Subcutaneous adipose tissue (tissue), 4 donors: ENCODE results near the gene IMPDH1. TPM values are rescaled to one million over a fixed set of nuclear protein-coding genes. Genes with fewer than 3 reads are reported as not detected.

Source experiments
- total RNA-seq, 4 donors: library from RNA; depleted of rRNA; stranded (reverse); fragments of >200 nt; gene quantifications; one replicate each; pipeline ENCODE4 v1.1.0, GENCODE V29; 2016
- TF ChIP-seq, protein P1 (sequence below): fragments of 450-650 bp; IDR thresholded peaks from one replicate; pipeline ENCODE4 v1.5.1; 2016; ENCODE audit warnings: low read depth, mild to moderate bottlenecking, control low read depth, antibody characterized with exemption, moderate library complexity

IMPDH1 gene
- total RNA-seq, 4 donors from 2014 or later: 67.6 to 94.2 (median 71.7) TPM

DNA sequence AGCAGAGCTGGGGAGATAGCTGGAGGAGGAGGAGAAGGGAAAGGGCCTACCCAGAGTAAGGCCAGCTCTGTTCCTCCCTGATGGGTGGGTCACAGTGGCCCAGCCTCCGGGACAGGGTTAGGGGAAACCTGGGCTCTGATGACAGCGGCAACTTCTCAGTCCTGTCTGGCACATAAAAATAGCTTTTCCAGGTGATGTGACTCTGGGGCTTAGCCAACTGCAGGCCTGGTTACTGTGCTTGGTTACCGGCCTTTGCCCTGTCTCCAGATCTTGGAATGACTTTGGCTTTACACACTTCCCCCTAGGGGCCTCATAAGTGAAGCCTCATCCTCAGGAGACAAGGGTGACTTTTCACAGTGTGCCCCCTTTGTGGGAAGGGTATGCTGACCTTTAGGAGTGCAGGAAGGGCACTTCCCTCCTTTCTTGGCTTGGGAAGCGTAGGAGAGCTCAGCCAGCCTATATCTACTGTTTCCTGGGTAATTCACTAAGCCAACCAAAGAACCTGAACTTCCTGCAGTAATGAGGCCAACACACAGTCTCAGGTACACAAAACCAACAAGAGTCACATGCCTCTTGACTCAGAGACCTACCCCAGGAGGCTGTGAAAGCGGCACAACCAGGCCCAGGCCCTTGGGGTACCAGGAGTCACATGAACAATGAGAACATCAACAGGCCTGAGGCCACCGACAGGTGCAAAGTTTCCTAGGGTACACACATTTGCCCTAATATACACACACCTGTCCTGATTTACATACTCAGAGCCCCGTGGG, 34.2 kb upstream of the IMPDH1 start:
- TF ChIP-seq, protein P1, sequence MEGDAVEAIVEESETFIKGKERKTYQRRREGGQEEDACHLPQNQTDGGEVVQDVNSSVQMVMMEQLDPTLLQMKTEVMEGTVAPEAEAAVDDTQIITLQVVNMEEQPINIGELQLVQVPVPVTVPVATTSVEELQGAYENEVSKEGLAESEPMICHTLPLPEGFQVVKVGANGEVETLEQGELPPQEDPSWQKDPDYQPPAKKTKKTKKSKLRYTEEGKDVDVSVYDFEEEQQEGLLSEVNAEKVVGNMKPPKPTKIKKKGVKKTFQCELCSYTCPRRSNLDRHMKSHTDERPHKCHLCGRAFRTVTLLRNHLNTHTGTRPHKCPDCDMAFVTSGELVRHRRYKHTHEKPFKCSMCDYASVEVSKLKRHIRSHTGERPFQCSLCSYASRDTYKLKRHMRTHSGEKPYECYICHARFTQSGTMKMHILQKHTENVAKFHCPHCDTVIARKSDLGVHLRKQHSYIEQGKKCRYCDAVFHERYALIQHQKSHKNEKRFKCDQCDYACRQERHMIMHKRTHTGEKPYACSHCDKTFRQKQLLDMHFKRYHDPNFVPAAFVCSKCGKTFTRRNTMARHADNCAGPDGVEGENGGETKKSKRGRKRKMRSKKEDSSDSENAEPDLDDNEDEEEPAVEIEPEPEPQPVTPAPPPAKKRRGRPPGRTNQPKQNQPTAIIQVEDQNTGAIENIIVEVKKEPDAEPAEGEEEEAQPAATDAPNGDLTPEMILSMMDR: no peak

DNA sequence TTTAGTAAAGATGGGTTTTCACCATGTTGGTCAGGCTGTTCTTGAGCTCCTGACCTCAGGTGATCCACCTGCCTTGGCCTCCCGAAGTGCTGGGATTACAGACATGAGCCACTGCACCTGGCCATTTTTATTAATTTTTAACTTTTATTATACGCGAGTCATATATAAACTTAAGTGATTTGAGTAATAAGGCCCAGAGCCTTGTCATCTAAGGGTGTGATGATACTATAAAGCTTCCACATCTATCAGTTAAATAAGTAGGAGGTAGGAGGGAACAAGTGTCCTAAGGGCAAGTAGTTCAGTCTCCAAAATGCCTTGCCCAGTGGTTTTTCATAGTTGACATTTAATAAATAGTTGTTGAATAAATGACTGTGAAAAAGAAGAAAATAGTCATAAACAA, 32.6 kb upstream of the IMPDH1 start:
- TF ChIP-seq, protein P1: no peak

DNA sequence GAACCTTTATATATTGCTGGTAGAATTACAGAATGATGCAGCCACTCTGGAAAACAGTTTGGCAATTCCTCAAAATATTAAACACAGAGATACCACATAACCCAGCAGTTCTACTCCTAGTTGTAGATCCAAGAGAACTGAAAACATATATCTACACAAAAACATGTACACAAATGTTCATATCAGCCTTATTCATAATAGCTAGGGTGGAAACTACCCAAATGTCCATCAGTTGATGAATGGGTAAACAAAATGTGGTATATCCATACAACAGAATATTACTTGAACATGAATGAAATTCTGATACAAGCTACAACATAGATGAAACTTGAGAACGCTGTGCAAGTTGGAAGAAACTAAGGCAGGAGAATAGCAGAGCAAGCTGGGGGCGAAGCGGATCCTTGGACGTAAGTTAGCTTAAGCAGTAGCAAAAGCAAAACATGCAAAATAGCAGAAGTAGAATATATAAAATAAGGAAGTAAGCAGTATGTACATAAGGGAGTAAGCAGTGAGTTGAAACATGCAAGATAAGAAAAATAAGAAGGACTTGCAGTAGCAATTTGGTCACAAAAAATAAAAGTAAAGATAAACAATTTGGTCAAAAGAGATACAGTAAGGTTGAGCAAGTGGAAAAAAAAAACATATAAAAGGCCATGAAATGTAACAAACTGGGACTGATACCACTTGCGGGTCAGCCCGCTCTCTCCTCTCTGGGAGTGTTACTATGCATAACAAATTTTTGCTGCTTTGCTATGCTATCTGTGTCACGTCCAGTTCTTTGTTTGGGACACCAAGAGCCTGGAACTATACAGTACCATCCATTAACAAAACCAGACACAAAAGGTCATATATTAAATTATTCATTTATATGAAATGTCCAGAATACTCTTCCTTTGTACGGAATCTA, 27.9 kb upstream of the IMPDH1 start:
- TF ChIP-seq, protein P1: no peak

DNA sequence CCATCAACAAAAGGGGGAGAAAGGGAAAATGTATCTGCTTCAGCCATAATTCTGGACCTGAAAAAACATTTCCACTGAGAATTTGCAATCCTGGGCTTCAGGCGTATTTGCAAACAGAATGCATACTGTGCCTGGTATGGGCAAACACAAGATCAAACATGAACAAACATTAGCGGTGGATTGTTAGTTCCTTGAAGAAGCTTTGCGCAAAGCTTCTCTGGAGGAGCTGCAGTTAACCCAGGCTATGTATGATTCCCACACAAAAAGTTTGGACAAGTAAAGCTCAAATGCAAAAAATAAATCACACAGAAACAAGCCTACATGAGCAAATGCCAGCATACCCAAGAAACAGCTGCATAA, 25.5 kb upstream of the IMPDH1 start:
- TF ChIP-seq, protein P1: no peak

DNA sequence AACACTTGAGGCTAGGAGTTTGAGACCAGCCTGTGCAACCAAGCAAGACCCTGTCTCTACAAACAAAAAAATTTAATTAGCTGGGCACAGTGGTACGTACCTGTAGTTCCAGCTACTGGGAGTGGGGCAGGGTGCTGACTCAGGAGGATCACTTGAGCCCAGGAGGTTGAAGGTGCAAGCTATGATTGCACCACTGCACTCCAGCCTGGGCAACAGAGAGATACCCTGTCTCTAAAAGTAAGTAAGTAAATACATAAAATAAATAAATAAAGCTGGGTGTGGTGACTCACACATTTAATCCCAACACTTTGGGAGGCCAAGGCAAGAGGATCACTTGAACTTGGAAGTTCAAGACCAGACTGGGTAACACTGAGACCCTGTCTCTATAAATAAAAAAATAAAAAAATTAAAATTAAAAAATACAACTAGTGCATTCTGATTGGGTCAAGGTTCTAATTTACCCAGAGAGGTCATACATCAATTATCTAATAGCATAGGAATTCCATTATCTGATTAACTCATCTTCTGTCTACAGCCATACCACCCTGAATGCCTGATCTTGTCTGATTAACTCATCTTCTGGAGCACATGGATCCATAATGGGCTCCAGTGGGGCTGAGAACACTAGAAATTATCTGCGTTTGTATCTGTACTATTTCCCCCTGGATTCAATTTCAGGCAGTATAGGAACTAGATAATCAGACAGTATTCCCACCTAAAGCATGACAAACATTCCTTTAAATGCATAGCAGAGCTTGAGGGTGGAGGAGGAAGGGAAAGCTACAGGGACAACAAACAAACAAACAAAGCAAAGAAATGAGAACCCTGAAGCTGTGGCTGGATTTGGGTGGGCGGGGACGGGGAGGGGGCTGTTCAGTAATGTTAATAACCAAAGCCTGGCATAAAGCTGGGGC, 24.9 kb upstream of the IMPDH1 start:
- TF ChIP-seq, protein P1: no peak

DNA sequence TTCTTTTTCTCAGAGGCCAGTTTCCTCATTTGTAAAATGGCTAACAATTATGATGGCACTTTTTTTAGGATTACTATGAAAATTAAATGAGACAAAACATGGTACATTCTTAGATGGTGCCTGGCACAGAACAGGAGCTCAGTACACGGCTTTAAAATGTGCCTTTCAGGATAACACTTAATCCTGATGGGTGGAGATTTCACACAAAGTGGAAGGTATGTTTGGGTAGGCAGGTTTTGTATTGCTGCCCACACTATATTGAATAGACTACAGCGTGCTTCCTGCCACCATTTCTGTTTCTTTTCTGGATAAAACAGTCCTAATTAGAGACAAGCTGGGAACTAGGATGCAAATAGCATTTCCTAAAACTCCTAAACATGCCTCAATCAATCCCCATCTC, 22.0 kb upstream of the IMPDH1 start:
- TF ChIP-seq, protein P1: no peak
